ENCODE data around the gene RBBP8. TPM values are rescaled to one million over a fixed set of nuclear protein-coding genes. Genes with fewer than 3 reads are reported as not detected.
A peak's percentile ranks its signal among the peaks of the same experiment; 100 is the strongest.

RBBP8 gene
- total and polyA plus RNA-seq, 2 donors (not counting 3 experiments of a cell fraction or from before 2014, with no cell fraction given), result 3.0 to 13.5 TPM

- H3K9me3 ChIP-seq (replicated peaks; ENCODE audit: control insufficient read depth, insufficient read depth, low read length), result no peaks in the 10 kb centered on the region
- H4K20me1 ChIP-seq (replicated peaks; ENCODE audit: control insufficient read depth, extremely low read depth, insufficient read depth, low read length), result no peaks in the 10 kb centered on the region
- TF ChIP-seq POLR2AphosphoS5 (IDR thresholded peaks at IDR 0.05; ENCODE audit: insufficient read depth, low read depth, low read length) (no peak), GATA2 (IDR thresholded peaks at IDR 0.05; ENCODE audit: insufficient read depth, insufficient read length, low read depth, low read length) (no peak), EZH2 (IDR thresholded peaks at IDR 0.05; ENCODE audit: borderline replicate concordance, low read depth, low read length, severe bottlenecking) (no peak), FOS (IDR thresholded peaks at IDR 0.05; ENCODE audit: borderline replicate concordance, insufficient read depth, low read length) (no peak), POLR2A (IDR thresholded peaks at IDR 0.05; ENCODE audit: low read depth, low read length) (no peak), MYC (IDR thresholded peaks at IDR 0.05; ENCODE audit: low read depth, low read length) (no peak), JUN (IDR thresholded peaks at IDR 0.05; ENCODE audit: borderline replicate concordance, insufficient read depth, insufficient read length, low read depth) (no peak)
- TF ChIP-seq, protein P1, sequence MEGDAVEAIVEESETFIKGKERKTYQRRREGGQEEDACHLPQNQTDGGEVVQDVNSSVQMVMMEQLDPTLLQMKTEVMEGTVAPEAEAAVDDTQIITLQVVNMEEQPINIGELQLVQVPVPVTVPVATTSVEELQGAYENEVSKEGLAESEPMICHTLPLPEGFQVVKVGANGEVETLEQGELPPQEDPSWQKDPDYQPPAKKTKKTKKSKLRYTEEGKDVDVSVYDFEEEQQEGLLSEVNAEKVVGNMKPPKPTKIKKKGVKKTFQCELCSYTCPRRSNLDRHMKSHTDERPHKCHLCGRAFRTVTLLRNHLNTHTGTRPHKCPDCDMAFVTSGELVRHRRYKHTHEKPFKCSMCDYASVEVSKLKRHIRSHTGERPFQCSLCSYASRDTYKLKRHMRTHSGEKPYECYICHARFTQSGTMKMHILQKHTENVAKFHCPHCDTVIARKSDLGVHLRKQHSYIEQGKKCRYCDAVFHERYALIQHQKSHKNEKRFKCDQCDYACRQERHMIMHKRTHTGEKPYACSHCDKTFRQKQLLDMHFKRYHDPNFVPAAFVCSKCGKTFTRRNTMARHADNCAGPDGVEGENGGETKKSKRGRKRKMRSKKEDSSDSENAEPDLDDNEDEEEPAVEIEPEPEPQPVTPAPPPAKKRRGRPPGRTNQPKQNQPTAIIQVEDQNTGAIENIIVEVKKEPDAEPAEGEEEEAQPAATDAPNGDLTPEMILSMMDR (IDR thresholded peaks at IDR 0.05; ENCODE audit: extremely low read depth in 1 of 2, insufficient read depth in 1 of 2, low read depth in 1 of 2, low read length in 2 of 2), result no peak
- TF ChIP-seq, protein P2, sequence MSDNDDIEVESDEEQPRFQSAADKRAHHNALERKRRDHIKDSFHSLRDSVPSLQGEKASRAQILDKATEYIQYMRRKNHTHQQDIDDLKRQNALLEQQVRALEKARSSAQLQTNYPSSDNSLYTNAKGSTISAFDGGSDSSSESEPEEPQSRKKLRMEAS (IDR thresholded peaks at IDR 0.05; ENCODE audit: insufficient read depth, insufficient read length), result no peak
- no peaks in the 10 kb centered on the region for H3K9me1 ChIP-seq (replicated peaks; ENCODE audit: control insufficient read depth, extremely low read depth, insufficient read depth, low read length)
- no peaks in the 10 kb centered on the region for H3K79me2 ChIP-seq (ENCODE audit: control insufficient read depth, insufficient read depth, low read length)
- H3K4me2 ChIP-seq (ENCODE audit: insufficient read depth, low read length), result peak overlapping the region; percentile 89
- intact Hi-C loops (cut with micrococcal nuclease), result loop anchor here (1.0 to 5.0 kb wide), 4 partner anchors 45 to 524 kb away; no protein-coding TSS in a partner anchor
- POLR2A ChIA-PET, result interaction anchor here (0.9 kb wide), 1 partner anchor 50 kb away, joined by 3 read pairs; no protein-coding TSS in a partner anchor
- no peaks in the 10 kb centered on the region for H3K36me3 ChIP-seq (ENCODE audit: control insufficient read depth in 2 of 2, extremely low read depth in 1 of 2, insufficient read depth in 2 of 2, low read length in 2 of 2)
- peak overlapping the region; percentile 96 for H2AFZ ChIP-seq (ENCODE audit: low read depth, low read length)
- peak overlapping the region; percentile 73 for H3K27ac ChIP-seq (ENCODE audit: insufficient read depth, low read depth, low read length)
- CTCF ChIA-PET, result interaction anchor here (0.6 to 1.6 kb wide), 14 partner anchors 9 to 566 kb away, joined by 3 to 46 read pairs (median 3); no protein-coding TSS in a partner anchor
- peak overlapping the region; percentile 41 to 84 (median 54) for H3K4me3 ChIP-seq (replicated peaks in 1 of 3; ENCODE audit: insufficient read depth in 1 of 3, low read depth in 1 of 3, low read length in 3 of 3)
- no TSS peak for BruUV-seq (replicated peaks)
- no peaks in the 10 kb centered on the region for H3K27me3 ChIP-seq (ENCODE audit: control insufficient read depth in 2 of 2, insufficient read depth in 2 of 2, low read length in 2 of 2)
- peak overlapping the region; percentile 90 for H3K9ac ChIP-seq (replicated peaks; ENCODE audit: extremely low read depth, insufficient read depth, low read length)
- no peak for FAIRE-seq
- H3K4me1 ChIP-seq (ENCODE audit: control insufficient read depth, extremely low read depth, insufficient read depth, low read length), result peaks cover 21% of the 10 kb centered on the region
- DNase-seq (ENCODE audit: low read depth, low spot score), result no peak
- dilution Hi-C loops (cut with MboI; ENCODE audit: extremely low pct_ligation_motif_present, low sequenced_read_pairs), result no loop called here
Measured at GRCh38 chr18:22932885-22933205, 283 bp upstream of the RBBP8 start.
